SKM-1 treated with dmso at 0.1 percent for 144 hours (cell line): ENCODE data around the gene PIGS.

ENCODE experiments used
- DNase-seq: peaks from one replicate; lab custom pipeline; 2025; ENCODE audit not compliant: unreplicated experiment; lab: John Stamatoyannopoulos, UW

PIGS gene

GRCh38 chr17:28551421-28552175, 19.7 kb downstream of the PIGS start:
- no peak for DNase-seq

GRCh38 chr17:28550858-28551257, 20.5 kb downstream of the PIGS start:
- no peak for DNase-seq

DNA sequence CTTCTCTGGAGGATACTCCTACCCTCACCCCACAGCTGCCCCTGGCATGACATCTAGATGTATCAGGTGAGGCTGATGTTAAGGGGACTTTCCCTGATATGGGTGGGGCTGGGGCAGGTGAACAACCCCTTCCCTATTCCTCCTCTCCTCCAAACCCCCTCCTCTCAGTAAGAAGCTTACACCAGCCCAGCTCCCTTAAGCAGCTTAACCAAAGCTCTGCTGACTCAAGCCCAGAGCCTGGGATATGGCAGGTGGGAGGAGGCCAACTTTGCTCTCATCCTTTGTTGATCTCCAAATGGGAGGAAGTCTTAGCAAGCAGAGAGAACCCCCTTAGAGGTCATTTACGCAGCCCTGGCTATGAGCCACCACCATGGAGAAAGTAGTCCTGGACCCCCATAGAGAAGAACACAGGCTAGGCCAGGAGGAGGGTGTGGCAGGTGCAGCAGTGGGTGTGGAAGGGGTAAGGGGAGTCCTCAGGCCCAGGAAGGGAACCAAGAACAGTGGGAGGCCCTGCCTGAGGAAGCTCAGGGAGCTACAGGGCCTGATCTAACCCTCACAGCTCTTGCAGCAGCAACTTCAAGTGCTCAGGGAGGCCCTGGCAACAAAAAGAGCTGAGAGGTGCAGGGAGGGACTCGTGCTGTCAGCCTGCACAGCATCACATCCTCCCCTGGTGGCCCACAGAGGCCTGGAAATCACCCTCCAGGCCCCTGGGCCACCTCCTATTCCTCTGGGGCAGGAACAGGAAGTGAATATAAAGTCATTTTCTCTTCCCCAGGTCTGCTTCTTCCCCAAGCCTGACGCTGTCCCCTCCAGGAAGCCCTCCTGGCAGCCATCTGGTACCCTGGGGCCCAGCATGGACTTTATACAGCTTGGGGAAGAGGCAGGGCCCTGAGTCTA, 21.8 kb downstream of the PIGS start:
- peak; percentile 38 for DNase-seq

GRCh38 chr17:28548417-28549130, 22.8 kb downstream of the PIGS start:
- no peak for DNase-seq

GRCh38 chr17:28547623-28548416, 23.5 kb downstream of the PIGS start:
- DNase-seq, result peak; percentile 64

GRCh38 chr17:28547096-28547622, 24.2 kb downstream of the PIGS start:
- DNase-seq, result no peak

- DNase-seq, result no peak
These were observed 25.4 kb downstream of the PIGS start for GRCh38 chr17:28545787-28546415.

- DNase-seq, result no peak
These were observed 26.2 kb downstream of the PIGS start for GRCh38 chr17:28545141-28545503.

DNA sequence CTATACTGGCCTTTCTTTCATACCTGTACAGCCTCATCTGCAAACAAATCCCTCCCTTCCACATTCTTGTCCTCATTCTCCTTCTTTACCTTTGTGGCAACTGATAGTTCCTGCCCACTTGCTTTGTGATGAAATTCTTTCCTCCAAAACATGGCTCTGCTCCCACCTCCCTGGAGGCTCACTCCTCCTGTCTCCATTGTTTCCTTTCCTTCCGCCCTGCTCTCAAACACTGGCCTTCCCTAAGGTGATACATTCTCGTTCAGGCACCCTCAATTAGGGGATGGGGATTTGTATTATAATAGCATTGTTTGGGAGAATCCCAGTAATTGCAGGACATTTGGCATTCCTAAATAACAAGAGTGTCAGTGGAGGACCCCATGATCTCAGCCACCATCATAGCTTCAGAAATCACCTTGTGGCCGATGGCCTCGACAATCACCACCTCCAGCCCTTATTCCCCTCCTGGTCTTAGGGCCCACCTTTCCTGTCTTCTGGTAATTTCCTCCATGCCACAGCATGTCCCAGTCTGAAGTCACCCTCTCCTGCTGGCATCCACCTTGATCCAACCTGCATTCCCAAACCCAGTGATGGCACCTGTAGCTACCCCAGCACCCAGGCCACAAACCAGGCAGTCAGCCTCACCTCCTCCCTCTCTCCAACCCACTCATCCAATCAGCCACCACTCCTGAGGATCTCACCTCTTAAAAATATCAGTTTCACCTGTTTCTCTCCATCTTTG, 26.8 kb downstream of the PIGS start:
- no peak for DNase-seq

- DNase-seq, result no peak
These were observed 29.9 kb downstream of the PIGS start for GRCh38 chr17:28541439-28541838.

DNA sequence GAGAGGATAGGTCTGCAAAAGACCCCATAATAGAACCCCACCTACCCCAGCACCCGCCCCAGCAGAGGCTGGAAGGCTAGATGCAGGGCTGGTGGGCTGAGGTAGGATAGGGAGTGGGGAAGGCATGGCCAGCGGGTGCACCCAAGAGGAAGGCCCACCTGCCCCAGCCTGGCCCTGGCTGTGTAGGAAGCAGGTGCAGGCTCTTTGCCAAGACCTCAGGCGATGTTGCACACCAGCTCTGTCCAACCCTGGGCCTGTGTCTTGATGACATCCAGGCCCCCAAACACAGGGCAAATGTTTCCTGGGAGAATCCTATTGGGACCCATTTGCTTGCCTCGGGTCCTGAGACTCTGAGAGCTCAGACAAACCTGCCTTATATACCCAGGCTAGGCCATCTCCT, 31.1 kb downstream of the PIGS start:
- no peak for DNase-seq

- no peak for DNase-seq
These were observed 32.9 kb downstream of the PIGS start for GRCh38 chr17:28538296-28538895.

- no peak for DNase-seq
These were observed 34.1 kb downstream of the PIGS start for GRCh38 chr17:28537219-28537610.

DNA sequence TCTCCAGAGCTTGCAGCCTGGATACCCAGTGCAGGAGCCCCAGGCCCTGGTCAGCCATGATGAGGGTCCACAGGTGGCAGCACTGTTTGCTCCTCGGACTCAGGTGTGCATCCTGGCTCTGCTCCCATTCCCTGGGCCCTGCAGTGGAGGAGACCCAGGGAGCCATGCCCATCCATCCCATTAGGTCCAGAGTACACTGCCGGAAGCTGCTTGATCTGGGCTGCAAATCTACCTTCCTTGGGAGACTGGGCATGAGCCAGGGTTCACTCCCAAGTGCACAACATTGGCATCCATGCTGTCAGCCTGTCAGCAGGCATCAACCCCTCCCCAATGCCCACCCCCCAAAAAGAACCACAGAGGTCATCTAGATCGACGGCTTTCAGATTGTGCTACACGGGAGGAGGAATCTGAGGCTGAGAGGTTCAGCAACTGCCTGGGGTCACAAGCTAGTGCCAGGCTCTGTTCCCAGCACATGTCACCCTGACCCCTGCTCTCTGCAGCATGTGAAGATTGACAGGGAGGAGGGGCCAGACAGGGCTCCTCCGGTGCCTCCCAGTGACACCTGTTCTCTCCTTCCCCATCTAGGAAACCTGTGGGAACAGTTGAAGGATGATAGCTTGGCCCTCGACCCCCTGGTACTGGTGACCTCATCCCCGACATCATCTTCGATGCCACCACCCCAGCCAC, 34.6 kb downstream of the PIGS start:
- DNase-seq, result no peak

- DNase-seq, result no peak
These were observed 36.5 kb downstream of the PIGS start for GRCh38 chr17:28534740-28535375.

DNA sequence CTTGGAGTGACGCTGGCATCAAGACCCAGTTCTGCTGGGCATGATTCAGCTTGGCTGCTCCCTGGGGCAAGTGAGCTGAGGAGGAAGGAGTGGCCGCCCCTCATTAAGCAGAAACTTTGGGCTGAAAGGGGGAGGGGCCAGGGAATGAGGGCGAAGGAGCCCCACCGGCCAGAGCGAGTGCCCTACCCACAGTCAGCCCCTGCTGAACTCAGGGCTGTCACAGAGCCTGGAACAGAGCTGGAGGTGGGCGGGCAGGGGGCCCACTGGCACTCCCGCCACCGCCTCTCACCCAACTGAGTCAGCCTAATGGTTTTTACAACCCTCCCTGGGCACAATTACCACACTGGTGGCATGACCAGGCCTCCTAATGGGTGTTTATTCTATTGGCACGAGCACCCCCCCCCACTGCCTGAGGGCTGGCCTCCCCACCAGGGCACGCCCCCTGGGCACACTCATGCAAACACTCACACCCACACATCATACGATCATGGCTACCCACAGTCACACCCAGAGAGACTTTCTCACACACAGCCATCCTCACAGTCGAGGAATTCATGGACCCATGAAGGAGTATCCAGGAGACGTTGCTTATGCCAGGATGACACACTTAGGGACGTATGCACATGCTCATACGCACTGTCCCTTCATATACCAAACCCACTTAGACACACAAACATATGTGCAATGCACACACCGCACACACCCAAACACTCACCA, 38.1 kb downstream of the PIGS start:
- DNase-seq, result no peak
